ENCODE measurements around the gene ZFP91. TPM values are rescaled to one million over a fixed set of nuclear protein-coding genes. Genes with fewer than 3 reads are reported as not detected.
A peak's percentile ranks its signal among the peaks of the same experiment; 100 is the strongest.

Gene ZFP91, protein sequence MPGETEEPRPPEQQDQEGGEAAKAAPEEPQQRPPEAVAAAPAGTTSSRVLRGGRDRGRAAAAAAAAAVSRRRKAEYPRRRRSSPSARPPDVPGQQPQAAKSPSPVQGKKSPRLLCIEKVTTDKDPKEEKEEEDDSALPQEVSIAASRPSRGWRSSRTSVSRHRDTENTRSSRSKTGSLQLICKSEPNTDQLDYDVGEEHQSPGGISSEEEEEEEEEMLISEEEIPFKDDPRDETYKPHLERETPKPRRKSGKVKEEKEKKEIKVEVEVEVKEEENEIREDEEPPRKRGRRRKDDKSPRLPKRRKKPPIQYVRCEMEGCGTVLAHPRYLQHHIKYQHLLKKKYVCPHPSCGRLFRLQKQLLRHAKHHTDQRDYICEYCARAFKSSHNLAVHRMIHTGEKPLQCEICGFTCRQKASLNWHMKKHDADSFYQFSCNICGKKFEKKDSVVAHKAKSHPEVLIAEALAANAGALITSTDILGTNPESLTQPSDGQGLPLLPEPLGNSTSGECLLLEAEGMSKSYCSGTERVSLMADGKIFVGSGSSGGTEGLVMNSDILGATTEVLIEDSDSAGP
- total RNA-seq, result 48.0 and 51.5 TPM in 2 replicates
- long read RNA-seq, partial matches to known transcripts, result 3 of 3 reads
- long read RNA-seq, other reads (novel, unspliced or antisense), result 0 of 3 reads

DNA sequence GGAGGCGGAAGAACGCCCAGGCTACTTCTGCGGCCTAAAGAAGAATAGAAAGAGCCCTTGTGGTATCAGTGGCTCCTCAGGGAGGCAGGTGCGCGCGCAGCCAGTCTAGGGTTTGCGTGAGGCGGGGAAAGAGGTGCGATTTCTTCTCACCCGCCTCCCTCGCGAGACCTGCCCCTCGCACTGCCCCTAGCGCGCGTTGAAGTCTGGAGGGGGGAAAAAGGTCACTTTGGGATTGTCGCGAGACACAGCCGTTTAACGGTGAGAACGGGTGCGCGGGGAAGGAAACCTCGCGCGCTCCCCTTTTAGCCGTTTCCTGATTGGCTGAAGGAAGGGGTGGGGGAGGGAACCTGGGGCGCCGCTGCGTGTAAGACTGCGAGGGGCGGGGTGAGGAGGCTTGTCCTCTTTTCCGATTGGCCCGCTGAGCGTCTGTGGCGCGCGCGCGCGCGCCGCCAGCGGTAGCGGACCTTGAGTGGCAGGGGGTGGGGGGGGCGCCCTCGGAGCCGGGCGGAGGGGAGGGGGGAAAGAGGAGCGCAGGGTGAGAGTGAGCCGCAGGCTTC lies at the start of gene ZFP91:
ZFP91 (plus strand) TSS at position 429 of the 557 bp plus-strand sequence. CDS start 219 bp downstream, outside the sequence.
- H3K4me3 Mint-ChIP-seq, result peak within 1 kb of the TSS; percentile 100
- peaks cover 46% of the 10 kb centered on the region for H3K4me1 Mint-ChIP-seq
- H3K36me3 Mint-ChIP-seq (ENCODE audit: low read depth), result no peaks in the 10 kb centered on the region

DNA sequence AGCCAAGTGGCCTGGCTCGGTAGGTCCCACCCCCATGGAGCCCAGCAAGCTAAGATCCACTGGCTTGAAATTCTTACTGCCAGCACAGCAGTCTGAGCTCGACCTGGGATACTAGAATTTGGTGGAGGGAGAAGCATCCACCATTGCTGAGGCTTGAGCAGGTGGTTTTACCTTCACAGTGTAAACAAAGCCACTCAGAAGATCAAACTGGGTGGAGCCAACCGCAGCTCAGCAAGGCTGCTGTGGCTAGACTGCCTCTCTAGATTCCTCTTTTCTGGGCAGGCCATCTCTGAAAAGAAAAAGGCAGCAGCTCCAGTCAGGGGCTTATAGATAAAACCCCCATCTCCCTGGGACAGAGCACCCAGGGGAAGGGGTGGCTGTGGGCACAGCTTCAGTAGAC lies 48.6 kb upstream of the ZFP91 start:
- no peak overlapping the region for H3K27ac Mint-ChIP-seq (ENCODE audit: unreplicated experiment)
- H3K4me1 Mint-ChIP-seq, result no peaks in the 10 kb centered on the region
- H3K27me3 Mint-ChIP-seq (ENCODE audit: low read depth), result no peaks in the 10 kb centered on the region
- H3K36me3 Mint-ChIP-seq (ENCODE audit: low read depth), result peaks cover 16% of the 10 kb centered on the region
- no peak overlapping the region for H3K4me3 Mint-ChIP-seq
- no peak for DNase-seq (ENCODE audit: low read depth, low spot score)
- TF ChIP-seq, protein P1, sequence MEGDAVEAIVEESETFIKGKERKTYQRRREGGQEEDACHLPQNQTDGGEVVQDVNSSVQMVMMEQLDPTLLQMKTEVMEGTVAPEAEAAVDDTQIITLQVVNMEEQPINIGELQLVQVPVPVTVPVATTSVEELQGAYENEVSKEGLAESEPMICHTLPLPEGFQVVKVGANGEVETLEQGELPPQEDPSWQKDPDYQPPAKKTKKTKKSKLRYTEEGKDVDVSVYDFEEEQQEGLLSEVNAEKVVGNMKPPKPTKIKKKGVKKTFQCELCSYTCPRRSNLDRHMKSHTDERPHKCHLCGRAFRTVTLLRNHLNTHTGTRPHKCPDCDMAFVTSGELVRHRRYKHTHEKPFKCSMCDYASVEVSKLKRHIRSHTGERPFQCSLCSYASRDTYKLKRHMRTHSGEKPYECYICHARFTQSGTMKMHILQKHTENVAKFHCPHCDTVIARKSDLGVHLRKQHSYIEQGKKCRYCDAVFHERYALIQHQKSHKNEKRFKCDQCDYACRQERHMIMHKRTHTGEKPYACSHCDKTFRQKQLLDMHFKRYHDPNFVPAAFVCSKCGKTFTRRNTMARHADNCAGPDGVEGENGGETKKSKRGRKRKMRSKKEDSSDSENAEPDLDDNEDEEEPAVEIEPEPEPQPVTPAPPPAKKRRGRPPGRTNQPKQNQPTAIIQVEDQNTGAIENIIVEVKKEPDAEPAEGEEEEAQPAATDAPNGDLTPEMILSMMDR (conservative IDR thresholded peaks at IDR 0.05), result no peak
- peaks cover 4% of the 10 kb centered on the region for H3K9me3 Mint-ChIP-seq

More for the DNA sequence above, at the start of gene ZFP91:
- DNase-seq (ENCODE audit: low read depth, low spot score), result peak; percentile 82
- peak within 1 kb of the TSS; percentile 100 for H3K27ac Mint-ChIP-seq (ENCODE audit: unreplicated experiment)
- H3K9me3 Mint-ChIP-seq, result no peaks in the 10 kb centered on the region
- H3K27me3 Mint-ChIP-seq (ENCODE audit: low read depth), result peaks cover 3% of the 10 kb centered on the region
- TF ChIP-seq, protein P1 (conservative IDR thresholded peaks at IDR 0.05), result no peak

DNA sequence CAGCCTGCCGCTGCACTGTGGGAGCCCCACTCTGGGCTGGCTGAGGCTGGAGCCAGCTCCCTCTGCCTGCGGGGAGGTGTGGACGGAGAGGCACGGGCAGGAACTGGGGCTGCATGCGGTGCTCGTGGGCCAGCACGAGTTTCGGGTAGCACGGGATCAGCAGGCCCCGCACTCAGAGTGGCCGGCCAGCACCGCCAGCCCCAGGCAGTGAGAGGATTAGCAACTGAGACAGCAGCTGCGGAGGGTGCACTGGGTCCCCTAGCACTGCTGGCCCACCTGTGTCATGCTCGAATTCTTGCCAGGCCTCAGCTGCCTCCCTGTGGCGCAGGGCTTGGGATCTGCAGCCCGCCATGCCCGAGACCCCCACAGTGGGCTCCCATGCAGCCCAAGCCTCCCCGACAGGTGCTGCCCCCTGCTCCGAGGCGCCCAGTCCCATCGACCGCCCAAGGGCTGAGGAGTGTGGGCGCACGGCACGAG lies 47.0 kb upstream of the ZFP91 start:
- Mint-ChIP-seq H3K36me3 (ENCODE audit: low read depth) (peaks cover 16% of the 10 kb centered on the region), H3K9me3 (peaks cover 8% of the 10 kb centered on the region), H3K27ac (ENCODE audit: unreplicated experiment) (no peak overlapping the region), H3K4me1 (no peaks in the 10 kb centered on the region), H3K27me3 (ENCODE audit: low read depth) (no peaks in the 10 kb centered on the region), H3K4me3 (no peak overlapping the region)
- TF ChIP-seq, protein P1 (conservative IDR thresholded peaks at IDR 0.05), result no peak
- no peak for DNase-seq (ENCODE audit: low read depth, low spot score)

DNA sequence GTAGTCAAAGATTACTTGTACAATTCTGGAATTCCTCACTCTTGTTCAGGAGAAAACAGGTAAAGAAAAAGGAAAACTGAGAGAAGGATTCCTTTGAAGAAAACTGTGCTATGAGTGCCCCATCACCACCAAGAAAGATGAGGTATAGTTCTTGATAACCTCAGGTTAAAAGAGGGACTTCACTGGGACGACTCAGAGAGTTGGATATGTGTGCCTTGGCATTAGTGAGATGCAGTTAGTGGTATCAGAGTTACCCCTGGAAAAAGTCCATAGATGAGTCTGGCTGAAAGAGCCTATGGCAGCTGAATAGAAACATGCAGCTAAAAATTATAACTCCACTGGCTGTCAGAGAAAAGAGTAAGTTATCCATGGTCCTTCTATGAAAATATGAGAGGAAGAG lies 32.0 kb upstream of the ZFP91 start:
- no peak for DNase-seq (ENCODE audit: low read depth, low spot score)
- H3K27me3 Mint-ChIP-seq (ENCODE audit: low read depth), result no peaks in the 10 kb centered on the region
- peaks cover 9% of the 10 kb centered on the region for H3K36me3 Mint-ChIP-seq (ENCODE audit: low read depth)

DNA sequence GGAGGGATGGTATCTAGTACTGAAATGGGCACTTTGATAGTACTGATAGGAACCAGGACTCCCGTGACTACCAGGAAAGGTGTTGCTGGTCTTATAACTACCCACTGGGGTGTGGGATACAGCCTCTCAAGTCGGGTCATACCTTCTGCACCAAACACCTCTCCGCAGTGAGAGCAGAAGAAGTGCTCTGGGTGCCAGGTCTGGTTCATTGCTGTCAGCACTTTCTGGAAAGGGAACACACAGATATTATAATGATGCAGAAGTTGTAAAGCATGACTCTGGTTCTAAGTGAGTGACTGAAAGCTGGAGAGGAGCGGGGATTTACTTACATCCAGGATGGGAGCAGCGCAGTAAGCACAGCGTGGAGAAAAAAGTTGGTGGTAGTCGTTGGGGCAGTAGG lies 29.2 kb upstream of the ZFP91 start:
- no peak for DNase-seq (ENCODE audit: low read depth, low spot score)
- Mint-ChIP-seq H3K36me3 (ENCODE audit: low read depth) (peaks cover 10% of the 10 kb centered on the region), H3K4me3 (no peak overlapping the region), H3K9me3 (no peaks in the 10 kb centered on the region), H3K27me3 (ENCODE audit: low read depth) (no peaks in the 10 kb centered on the region), H3K27ac (ENCODE audit: unreplicated experiment) (no peak overlapping the region), H3K4me1 (no peaks in the 10 kb centered on the region)
- TF ChIP-seq, protein P1 (conservative IDR thresholded peaks at IDR 0.05), result no peak

More for the DNA sequence above, 32.0 kb upstream of the ZFP91 start:
- TF ChIP-seq, protein P1 (conservative IDR thresholded peaks at IDR 0.05), result no peak
- Mint-ChIP-seq H3K9me3 (no peaks in the 10 kb centered on the region), H3K27ac (ENCODE audit: unreplicated experiment) (no peak overlapping the region), H3K4me3 (no peak overlapping the region), H3K4me1 (no peaks in the 10 kb centered on the region)
